8988T (cell line): Measurements from ENCODE around the gene RCC2.
A peak's percentile ranks its signal among the peaks of the same experiment; 100 is the strongest.
"Not testable (repeated sequence)": the region's sequence is repeated elsewhere in the genome, so short reads cannot be mapped to it uniquely, and the experiment has no call there.

Experiments
- DNase-seq: peaks from one replicate; pipeline ENCODE4 v3.0.0; 2011

The RCC2 gene

DNA sequence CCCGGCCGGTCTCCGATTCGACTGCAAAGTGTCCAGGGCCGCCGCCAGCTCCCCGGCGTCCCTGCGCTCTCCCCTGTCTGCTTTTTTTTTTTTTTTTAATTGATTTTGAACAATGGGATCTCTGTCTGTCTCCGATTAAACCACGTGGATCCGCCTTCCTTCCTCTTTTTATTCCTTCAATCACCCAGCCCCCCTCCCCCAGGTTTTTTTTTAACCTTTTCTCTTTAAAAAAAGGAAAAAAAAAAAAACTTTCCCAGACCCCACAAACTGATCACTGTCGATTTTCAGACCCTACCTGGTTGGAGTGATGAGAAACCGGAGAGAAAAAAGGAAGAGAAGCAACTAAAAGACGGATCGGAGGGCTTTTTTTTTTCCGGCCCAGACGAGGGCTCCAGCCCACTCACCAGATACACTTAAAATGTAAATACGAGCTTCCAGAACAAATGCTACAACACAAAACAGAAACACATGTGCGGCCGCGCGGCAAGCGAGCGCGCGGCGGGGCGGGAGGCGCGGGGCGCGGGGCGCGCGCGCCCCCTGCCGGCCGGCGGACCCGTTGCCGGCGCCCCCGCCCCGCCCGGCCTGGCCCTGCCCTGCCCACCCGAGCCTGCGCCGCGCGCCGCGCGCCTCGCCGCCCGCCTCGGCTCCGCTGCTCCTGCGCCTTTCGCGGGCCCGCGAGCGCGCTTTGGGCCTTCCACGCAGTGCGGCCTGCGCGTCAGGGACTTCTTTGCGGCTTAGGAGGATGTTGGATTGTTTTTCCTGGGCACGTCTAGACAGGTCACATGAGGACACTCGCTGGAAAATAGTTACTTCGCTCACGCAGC, at the start of gene RCC2:
Gene RCC2 (minus strand): TSS at position 428 of the 824 bp plus-strand sequence. CDS start 1,163 bp downstream, outside the sequence.
- DNase-seq = peak; percentile 71

DNA sequence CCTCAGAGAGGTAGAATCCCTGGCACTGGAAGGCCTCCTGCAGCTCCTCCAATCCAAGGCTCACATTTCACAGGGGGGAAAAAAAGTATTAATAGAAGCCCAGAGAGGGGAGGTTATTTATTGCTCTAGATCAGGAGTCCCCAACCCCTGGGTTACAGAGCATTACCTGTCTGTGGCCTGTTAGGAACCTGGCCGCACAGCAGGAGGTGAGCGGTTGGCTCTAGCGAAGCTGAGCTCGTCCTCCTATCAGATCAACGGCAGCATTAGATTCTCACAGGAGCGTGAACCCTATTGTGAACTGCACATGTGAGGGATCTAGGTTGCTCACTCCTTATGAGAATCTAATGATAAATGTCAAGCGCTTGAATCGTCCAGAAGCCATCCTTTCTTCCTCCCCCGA, 46.8 kb upstream of the RCC2 start:
- DNase-seq = no peak

DNA sequence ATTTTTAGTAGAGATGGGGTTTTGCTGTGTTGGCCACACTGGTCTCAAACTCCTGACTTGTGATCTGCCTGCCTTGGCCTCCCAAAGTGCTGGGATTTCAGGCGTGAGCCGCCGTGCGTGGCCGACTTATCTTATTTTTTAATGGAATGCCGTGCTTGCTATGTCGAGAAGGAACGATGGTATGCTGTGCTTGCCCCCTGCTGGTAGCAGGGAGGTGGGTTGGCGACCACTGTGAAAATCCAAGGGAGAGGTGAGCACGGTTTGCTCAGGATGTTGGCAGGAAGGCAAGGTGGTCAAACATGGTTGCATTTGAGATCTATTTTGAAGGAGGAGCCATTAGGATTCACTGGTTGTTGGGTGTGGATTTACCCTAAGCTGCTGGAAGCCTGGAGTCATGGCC, 45.8 kb upstream of the RCC2 start:
- DNase-seq = no peak

DNA sequence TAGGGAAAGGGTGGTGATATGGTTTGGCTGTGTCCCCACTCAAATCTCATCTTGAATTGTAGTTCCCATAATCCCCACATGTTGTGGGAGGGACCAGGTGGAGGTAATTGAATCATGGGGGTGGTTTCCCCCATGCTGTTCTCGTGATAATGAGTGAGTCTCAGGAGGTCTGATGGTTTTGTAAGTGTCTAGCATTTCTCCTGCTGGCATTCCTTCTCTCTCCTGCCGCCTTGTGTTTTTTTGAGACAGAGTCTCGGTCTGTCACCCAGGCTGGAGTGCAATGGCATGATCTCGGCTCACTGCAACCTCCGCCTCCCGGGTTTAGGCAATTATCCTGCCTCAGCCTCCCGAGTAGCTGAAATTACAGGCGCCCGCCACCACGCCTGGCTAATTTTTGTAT, 42.5 kb upstream of the RCC2 start:
- not testable (repeated sequence) for DNase-seq

GRCh38 chr1:17480846-17481245, 41.4 kb upstream of the RCC2 start:
- DNase-seq = no peak

DNA sequence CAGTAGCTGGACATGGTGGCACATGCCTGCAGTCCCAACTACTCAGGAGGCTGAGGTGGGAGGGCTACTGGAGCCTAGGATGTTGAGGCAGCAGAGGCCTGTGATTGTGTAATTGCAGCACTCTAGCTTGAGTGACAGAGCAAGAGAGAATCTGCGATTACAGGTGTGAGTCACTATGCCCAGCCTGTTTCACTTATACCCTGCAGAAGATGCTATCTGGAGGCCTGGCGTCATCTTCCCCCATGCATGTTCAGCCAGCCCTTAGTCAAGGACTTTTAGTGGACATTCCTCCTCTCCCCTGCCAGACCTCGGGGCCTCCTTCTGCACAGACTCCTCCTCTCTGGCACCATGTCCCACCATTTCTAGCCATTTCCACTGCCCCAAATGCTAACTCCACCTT, 36.3 kb upstream of the RCC2 start:
- DNase-seq = no peak

DNA sequence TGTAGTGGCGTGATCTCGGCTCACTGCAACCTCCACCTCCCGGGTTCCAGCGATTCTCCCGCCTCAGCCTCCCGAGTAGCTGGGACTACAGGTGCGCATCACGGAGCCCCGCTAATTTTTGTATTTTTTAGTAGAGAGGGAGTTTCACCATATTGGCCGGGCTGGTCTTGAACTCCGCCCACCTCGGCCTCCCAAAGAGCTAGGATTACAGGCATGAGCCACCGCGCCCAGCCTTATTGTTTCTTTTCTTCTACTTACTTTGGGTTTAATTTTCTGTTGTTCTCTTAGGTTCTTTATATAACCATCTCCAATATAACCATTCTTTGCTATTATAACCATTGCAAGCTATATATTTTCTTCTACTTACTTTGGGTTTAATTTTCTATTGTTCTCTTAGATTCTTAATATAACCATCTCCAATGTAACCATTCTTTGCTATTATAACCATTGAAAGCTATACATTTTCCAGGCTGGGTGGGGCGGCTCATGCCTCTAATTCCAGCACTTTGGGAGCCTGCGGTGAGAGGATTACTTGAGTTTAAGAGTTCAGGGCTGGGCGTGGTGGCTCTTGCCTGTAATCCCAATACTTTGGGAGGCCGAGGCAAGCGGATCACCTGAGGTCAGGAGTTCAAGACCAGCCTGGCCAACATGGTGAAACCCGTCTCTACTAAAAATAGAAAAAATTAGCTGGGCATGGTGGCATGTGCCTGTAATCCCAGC, 35.5 kb upstream of the RCC2 start:
- not testable (repeated sequence) for DNase-seq

GRCh38 chr1:17472814-17473213, 33.3 kb upstream of the RCC2 start:
- no peak for DNase-seq

DNA sequence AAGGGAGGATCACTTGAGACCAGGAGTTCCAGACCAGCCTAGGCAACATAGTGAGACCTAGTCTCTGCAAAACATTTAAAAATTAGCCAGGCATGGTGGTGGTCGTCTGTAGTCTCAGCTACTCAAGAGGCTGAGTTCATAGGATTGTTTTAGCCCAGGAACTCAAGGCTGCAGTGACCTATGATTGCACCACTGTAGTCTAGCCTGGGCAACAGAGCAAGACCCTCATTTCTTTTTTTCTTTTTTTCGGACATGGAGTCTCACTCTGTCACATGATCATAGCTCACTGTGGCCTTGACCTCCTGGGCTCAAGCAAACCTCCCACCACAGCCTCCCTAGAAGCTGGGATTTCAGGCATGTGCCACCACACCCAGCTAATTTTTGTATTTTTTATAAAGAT, 31.9 kb upstream of the RCC2 start:
- DNase-seq = no peak

DNA sequence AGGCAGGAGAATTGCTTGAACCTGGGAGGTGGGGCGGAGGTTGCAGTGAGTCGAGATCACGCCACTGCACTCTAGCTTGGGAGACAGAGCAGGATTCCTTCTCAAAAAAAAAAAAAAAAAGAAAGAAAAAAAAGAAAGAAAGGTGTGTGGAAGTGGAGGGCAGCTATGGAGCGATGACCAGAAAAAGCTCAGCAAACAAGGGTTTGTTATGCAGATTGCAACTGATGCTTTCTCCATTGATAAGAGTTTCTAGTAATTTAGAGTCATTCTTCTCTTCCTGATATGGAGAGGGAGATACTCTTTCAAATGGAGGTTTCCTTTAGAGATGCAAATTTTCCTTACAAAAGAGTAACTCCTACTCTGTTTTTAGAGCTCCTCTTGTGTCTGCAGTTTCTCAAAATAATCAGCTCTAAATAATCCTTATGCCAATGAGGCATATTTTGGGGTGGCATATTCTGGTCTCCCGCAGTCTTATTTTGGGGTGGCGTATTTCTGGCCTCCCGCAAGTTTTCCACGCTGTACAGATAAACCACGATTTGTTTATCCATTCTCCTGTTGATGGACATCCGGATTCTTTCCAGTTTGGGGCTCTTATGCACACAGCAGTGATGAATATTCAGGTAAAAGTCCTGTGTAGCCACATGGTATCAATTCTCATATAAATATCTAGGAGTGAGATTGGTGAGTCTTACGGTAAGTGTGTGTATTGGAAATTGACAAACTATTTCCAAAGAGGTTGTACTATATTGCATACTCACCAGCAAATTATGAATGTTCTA, 30.7 kb upstream of the RCC2 start:
- DNase-seq = no peak

GRCh38 chr1:17468357-17469265, 29.1 kb upstream of the RCC2 start:
- not testable (repeated sequence) for DNase-seq

DNA sequence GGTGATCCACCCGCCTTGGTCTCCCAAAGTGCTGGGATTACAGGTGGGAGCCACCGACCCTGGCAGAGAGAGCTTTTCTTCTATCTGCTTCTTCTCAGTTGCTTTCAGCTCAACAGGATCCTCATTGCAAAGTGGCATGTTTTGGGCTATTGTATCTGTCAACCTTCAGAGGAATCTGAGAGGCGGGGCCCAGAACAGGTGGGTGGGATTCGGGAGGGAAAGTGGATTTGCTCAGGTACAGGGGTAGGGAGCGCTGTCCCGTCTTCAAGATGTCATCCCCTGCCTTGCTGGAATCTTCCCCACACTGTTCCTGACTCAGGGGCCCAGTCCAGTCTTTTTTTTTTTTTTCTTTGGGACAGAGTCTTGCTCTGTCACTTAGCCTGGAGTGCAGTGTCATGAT, 26.9 kb upstream of the RCC2 start:
- no peak for DNase-seq

- DNase-seq = no peak
These were observed 25.8 kb upstream of the RCC2 start for GRCh38 chr1:17465228-17465627.

DNA sequence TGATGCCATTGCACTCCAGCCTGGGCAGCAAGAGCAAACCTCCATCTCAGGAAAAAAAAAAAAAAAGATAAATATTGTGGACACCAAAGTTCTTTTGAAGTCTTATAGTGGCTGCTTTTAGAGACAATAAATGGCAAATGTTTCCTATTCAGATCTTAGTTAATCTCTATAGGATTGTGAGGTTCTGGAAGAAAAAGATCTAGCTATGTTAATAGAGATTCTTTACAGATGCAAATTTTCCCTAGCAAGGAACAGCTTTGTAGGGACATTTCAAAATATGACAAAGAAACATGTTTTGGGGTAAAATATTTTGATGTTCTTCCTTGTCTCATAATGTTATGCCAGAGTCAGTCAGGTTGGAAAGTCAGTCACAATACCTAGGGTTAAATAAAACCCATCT, 24.5 kb upstream of the RCC2 start:
- DNase-seq = no peak

GRCh38 chr1:17462669-17463068, 23.2 kb upstream of the RCC2 start:
- no peak for DNase-seq

- DNase-seq = no peak
These were observed 20.7 kb upstream of the RCC2 start for GRCh38 chr1:17460219-17460618.

GRCh38 chr1:17458794-17459193, 19.3 kb upstream of the RCC2 start:
- DNase-seq = no peak

GRCh38 chr1:17452686-17453085, 13.2 kb upstream of the RCC2 start:
- no peak for DNase-seq

DNA sequence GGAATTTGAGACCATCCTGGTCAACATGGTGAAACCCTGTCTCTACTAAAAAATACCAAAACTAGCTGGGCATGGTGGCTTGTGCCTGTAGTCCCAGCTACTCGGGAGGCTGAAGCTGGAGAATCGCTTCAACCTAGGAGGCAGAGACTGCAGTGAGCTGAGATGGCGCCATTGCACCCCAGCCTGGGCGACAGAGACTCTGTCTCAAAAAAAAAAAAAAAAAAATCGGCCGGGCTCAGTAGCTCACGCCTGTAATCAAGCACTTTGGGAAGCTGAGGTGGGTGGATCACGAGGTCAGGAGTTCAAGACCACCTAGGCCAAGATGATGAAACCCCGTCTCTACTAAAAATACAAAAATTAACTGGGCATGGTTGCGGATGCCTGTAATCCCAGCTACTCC, 12.7 kb upstream of the RCC2 start:
- DNase-seq = not testable (repeated sequence)

DNA sequence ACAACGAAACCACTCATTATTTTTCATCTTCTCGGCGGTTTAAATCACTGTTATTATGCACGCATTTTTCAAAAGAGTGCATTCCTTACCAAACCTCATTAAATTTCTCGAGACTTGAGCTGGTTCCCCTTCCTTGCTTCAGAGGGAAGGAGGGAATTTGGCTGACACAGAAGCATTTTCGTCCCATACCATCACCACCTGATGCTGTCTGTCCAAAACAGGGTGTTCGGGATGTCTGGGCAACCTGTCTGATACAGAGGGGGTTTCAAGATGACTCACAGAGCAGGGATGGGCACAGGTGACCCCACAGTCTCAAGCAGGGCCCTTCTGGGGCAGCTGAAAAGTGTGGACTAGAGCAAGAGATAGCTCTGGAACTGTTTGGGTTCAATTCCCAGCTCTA, 12.3 kb upstream of the RCC2 start:
- no peak for DNase-seq

DNA sequence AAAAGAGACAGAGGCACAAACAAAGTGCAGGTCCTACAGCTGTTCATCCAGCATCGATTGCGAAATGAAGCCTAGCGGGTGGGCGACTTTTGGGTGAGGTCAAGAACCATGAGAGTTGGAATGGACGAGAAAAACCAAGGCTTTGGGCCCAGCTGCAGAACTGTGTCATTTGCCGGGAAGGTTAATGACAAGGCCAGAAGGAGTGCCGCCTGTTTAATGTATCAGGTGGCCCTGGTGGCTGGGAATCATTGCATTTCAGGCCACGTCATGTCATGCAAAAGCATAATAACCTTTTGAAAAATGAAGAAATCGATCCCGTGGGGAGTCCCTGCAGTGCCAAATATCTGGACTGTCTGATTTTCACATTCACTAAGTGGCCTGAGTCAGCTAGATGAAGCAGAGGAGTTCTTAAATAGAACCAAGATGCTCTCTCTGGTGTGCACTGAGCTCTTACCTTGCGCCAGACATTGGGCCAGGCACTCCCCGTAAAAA, 8.1 kb upstream of the RCC2 start:
- no peak for DNase-seq

DNA sequence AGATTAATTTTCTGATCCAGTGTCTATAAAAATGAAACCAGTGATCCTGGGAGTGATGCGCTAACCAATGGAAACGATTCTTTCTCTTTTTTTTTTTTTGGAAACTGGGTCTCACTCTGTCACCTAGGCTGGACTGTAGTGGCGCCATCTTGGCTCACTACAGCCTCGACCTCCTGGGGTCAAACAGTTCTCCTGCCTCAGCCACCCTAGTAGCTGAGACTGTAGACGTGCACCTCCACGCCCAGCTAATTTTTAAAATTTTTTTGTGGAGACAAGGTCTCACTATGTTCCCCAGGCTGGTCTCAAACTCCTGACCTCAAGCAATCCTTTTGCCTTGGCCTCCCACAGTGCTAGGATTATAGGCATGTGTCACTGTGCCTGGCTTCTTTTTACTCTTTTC, 3.4 kb upstream of the RCC2 start:
- no peak for DNase-seq
